Hepatocyte (in vitro differentiated cells): ENCODE measurements around the gene PRAMEF11.

Experiments used
- EZH2 ChIP-seq: fragments of 200-600 bp; sonication (generic); IDR thresholded peaks from 2 replicates; pipeline ENCODE4 v1.6.1; 2016; ENCODE audit warnings: antibody characterized with exemption, mild to moderate bottlenecking, borderline replicate concordance
- TF ChIP-seq, protein P1 (sequence below): fragments of 200-600 bp; sonication (generic); IDR thresholded peaks from 2 replicates; pipeline ENCODE4 v1.5.1; 2016; ENCODE audit warnings: antibody characterized with exemption, mild to moderate bottlenecking; ENCODE audit not compliant: poor library complexity

DNA sequence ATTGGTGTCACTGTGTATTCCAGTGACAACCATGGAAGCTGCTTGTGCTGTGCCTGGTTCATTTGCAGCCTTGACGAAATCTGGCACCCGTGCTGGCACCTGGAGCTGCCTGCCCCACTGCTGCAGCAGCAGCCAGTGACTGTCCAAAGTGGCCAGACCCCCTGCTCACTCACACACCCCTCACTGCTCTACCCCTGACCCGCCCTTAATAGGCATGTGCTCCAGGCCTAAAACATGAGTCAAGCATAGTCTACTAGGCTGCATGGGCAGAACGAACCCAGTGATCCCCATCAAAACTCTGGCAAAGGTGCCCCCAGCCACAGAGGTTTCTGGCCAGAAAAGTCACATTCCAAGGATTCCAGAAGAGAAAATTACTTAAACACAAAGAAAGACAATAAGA lies 32.3 kb downstream of the PRAMEF11 start:
- TF ChIP-seq, protein P1, sequence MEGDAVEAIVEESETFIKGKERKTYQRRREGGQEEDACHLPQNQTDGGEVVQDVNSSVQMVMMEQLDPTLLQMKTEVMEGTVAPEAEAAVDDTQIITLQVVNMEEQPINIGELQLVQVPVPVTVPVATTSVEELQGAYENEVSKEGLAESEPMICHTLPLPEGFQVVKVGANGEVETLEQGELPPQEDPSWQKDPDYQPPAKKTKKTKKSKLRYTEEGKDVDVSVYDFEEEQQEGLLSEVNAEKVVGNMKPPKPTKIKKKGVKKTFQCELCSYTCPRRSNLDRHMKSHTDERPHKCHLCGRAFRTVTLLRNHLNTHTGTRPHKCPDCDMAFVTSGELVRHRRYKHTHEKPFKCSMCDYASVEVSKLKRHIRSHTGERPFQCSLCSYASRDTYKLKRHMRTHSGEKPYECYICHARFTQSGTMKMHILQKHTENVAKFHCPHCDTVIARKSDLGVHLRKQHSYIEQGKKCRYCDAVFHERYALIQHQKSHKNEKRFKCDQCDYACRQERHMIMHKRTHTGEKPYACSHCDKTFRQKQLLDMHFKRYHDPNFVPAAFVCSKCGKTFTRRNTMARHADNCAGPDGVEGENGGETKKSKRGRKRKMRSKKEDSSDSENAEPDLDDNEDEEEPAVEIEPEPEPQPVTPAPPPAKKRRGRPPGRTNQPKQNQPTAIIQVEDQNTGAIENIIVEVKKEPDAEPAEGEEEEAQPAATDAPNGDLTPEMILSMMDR, result no peak
- TF ChIP-seq EZH2, result no peak
